Prostate gland (tissue), 2 donors: ENCODE data around the gene SPACDR.

ENCODE experiments used
- POLR2A ChIP-seq: fragments of 450-650 bp; IDR thresholded peaks from one replicate; pipeline ENCODE4 v1.6.1; 2016; ENCODE audit warnings: antibody characterized with exemption, mild to moderate bottlenecking
- POLR2AphosphoS5 ChIP-seq: sonication (generic); formaldehyde crosslinking; IDR thresholded peaks from one replicate; pipeline ENCODE4 v1.6.1; 2017; ENCODE audit warnings: antibody characterized with exemption
- TF ChIP-seq, protein P1 (sequence below), 4 experiments: fragments of 200-600 bp in 2 of 4; fragments of 450-650 bp in 2 of 4; sonication (generic) in 2 of 4; IDR thresholded peaks; 1 replicate in 3 of 4; 2 replicates in 1 of 4; pipeline ENCODE4 v1.5.1; 2016 to 2019; ENCODE audit warnings: antibody characterized with exemption in 4 of 4, mild to moderate bottlenecking in 2 of 4, moderate library complexity in 2 of 4

DNA sequence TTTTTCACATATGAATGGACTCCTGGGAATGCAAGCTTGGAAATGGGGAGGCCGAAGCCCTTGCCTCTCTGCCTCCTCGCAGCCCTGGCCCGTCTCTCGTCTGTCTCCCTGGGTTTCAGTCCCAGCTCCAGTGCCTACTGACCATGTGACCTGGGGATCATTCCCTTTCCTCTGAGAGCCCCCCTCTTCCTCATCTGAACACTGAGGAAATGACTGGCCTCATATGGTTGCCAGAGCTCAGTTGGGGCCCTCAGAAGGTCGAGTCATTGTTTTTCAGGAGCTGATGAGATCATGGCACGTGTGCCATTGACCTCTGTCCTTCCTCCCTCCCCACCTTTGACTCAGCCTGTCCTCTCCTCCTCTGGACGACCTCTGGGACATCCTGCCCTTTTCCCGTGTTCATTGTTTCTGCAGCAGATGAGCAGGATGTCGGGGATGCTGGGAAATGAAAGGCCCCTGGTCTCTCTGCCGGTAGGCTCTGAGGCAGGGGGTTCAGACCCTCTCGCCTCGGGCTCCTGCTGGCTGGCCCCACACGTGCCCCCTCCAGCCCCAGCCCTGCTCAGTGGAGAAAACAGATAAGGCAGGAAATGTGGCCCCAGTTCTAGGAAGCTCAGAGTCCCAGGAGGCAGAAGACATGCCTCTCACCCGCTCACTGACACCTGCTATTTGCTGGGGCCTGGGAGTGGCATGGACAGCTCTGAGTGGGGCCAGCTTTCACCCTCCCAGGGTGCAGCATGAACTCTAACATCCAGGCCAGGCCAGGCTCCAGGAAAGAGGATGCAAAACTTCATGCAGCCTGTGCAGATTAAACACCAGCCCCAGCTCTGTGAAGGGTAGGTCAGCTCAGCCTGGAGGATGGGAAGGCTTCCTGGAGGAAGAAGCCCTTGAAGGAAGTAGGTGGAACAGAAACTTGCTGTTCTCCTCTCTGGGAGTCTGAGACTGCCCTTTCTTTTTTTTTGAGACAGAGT, 19.5 kb downstream of the SPACDR start:
- TF ChIP-seq, protein P1, sequence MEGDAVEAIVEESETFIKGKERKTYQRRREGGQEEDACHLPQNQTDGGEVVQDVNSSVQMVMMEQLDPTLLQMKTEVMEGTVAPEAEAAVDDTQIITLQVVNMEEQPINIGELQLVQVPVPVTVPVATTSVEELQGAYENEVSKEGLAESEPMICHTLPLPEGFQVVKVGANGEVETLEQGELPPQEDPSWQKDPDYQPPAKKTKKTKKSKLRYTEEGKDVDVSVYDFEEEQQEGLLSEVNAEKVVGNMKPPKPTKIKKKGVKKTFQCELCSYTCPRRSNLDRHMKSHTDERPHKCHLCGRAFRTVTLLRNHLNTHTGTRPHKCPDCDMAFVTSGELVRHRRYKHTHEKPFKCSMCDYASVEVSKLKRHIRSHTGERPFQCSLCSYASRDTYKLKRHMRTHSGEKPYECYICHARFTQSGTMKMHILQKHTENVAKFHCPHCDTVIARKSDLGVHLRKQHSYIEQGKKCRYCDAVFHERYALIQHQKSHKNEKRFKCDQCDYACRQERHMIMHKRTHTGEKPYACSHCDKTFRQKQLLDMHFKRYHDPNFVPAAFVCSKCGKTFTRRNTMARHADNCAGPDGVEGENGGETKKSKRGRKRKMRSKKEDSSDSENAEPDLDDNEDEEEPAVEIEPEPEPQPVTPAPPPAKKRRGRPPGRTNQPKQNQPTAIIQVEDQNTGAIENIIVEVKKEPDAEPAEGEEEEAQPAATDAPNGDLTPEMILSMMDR (IDR thresholded peaks at IDR 0.05) = no peak
- TF ChIP-seq POLR2A = no peak
- peak; percentile 32 for TF ChIP-seq POLR2AphosphoS5
